Occipital lobe (tissue), 2 donors: ENCODE data around the gene EN1. TPM values are rescaled to one million over a fixed set of nuclear protein-coding genes. Genes with fewer than 3 reads are reported as not detected.

Experiments used
- DNase-seq: peaks from one replicate; lab custom pipeline; 2025; lab: John Stamatoyannopoulos, UW
- total RNA-seq: library from RNA; depleted of rRNA; stranded (reverse); fragments of >200 nt; gene quantifications from one replicate; pipeline ENCODE4 v1.2.3, GENCODE V29; 2014

The EN1 gene
- total RNA-seq, 1 donor from 2014 or later: not detected

GRCh38 chr2:118843483-118844132 is 3.8 kb downstream of the EN1 start:
- no peak for DNase-seq

GRCh38 chr2:118842661-118843482 is 4.6 kb downstream of the EN1 start:
- no peak for DNase-seq

GRCh38 chr2:118841828-118842461 is 5.5 kb downstream of the EN1 start:
- no peak for DNase-seq

GRCh38 chr2:118841450-118841827 is 6.0 kb downstream of the EN1 start:
- no peak for DNase-seq

GRCh38 chr2:118838741-118839455 is 8.6 kb downstream of the EN1 start:
- DNase-seq: no peak

GRCh38 chr2:118837621-118838020 is 9.8 kb downstream of the EN1 start:
- DNase-seq: no peak

GRCh38 chr2:118837067-118837466 is 10.4 kb downstream of the EN1 start:
- no peak for DNase-seq

GRCh38 chr2:118836411-118836930 is 11.0 kb downstream of the EN1 start:
- no peak for DNase-seq

- DNase-seq: no peak
Observed at GRCh38 chr2:118835746-118836410, 11.6 kb downstream of the EN1 start.

- DNase-seq: no peak
Observed at GRCh38 chr2:118834901-118835745, 12.3 kb downstream of the EN1 start.

- DNase-seq: no peak
Observed at GRCh38 chr2:118834440-118834810, 13.0 kb downstream of the EN1 start.

GRCh38 chr2:118833716-118834439 is 13.6 kb downstream of the EN1 start:
- DNase-seq: no peak

- DNase-seq: no peak
Observed at GRCh38 chr2:118832791-118833715, 14.4 kb downstream of the EN1 start.

GRCh38 chr2:118832071-118832790 is 15.2 kb downstream of the EN1 start:
- no peak for DNase-seq

GRCh38 chr2:118830881-118831280 is 16.6 kb downstream of the EN1 start:
- no peak for DNase-seq

- no peak for DNase-seq
Observed at GRCh38 chr2:118830118-118830517, 17.3 kb downstream of the EN1 start.

GRCh38 chr2:118826093-118826492 is 21.4 kb downstream of the EN1 start:
- DNase-seq: no peak

GRCh38 chr2:118823633-118824032 is 23.8 kb downstream of the EN1 start:
- DNase-seq: no peak
